SH-SY5Y (cell line): ENCODE measurements around the gene DCLK1.

Experiments
- GATA2 ChIP-seq: IDR thresholded peaks from 2 replicates; pipeline ENCODE4 v1.6.1; 2011; ENCODE audit warnings: mild to moderate bottlenecking, low read depth, low read length
- GATA3 ChIP-seq: IDR thresholded peaks from 2 replicates; pipeline ENCODE4 v1.6.1; 2011; ENCODE audit warnings: low read depth, mild to moderate bottlenecking, low read length, moderate library complexity

- TF ChIP-seq GATA2, result no peak
- TF ChIP-seq GATA3, result no peak
Measured at GRCh38 chr13:35766663-35767062, 364.5 kb downstream of the DCLK1 start.
